GM21390 (cell line): ENCODE data around the gene DCLK2.
A peak's percentile ranks its signal among the peaks of the same experiment; 100 is the strongest.

Experiments
- ATAC-seq: cut with Tn5 transposase; IDR thresholded peaks from one replicate; pipeline ENCODE4 v1.9.1; 2021; ENCODE audit not compliant: unreplicated experiment

DCLK2 gene

GRCh38 chr4:150078041-150078578, at the start of gene DCLK2:
Gene DCLK2, plus strand, starts transcription at chr4:150078445. Its CDS starts 583 bp downstream, at chr4:150079028.
- no peak for ATAC-seq

- no peak for ATAC-seq
These were observed 45.7 kb upstream of the DCLK2 start for GRCh38 chr4:150032541-150032940.

GRCh38 chr4:150033081-150033480, 45.2 kb upstream of the DCLK2 start:
- no peak for ATAC-seq

GRCh38 chr4:150033901-150034300, 44.3 kb upstream of the DCLK2 start:
- no peak for ATAC-seq

- no peak for ATAC-seq
These were observed 40.9 kb upstream of the DCLK2 start for GRCh38 chr4:150037251-150037856.

- peak; percentile 90 for ATAC-seq
These were observed 39.7 kb upstream of the DCLK2 start for GRCh38 chr4:150038335-150039076.

- ATAC-seq, result no peak
These were observed 38.7 kb upstream of the DCLK2 start for GRCh38 chr4:150039274-150040127.

GRCh38 chr4:150044517-150044916, 33.7 kb upstream of the DCLK2 start:
- ATAC-seq, result no peak

- no peak for ATAC-seq
These were observed 32.8 kb upstream of the DCLK2 start for GRCh38 chr4:150045410-150045809.

- ATAC-seq, result no peak
These were observed 31.5 kb upstream of the DCLK2 start for GRCh38 chr4:150046728-150047217.

- ATAC-seq, result no peak
These were observed 30.7 kb upstream of the DCLK2 start for GRCh38 chr4:150047546-150047945.

- ATAC-seq, result no peak
These were observed 28.6 kb upstream of the DCLK2 start for GRCh38 chr4:150049682-150050081.

- no peak for ATAC-seq
These were observed 27.7 kb upstream of the DCLK2 start for GRCh38 chr4:150050566-150050965.

- no peak for ATAC-seq
These were observed 27.1 kb upstream of the DCLK2 start for GRCh38 chr4:150051111-150051510.

GRCh38 chr4:150055467-150055866, 22.8 kb upstream of the DCLK2 start:
- no peak for ATAC-seq

GRCh38 chr4:150056569-150056968, 21.7 kb upstream of the DCLK2 start:
- no peak for ATAC-seq

- no peak for ATAC-seq
These were observed 17.0 kb upstream of the DCLK2 start for GRCh38 chr4:150061086-150061776.

- no peak for ATAC-seq
These were observed 15.1 kb upstream of the DCLK2 start for GRCh38 chr4:150063128-150063527.

- no peak for ATAC-seq
These were observed 12.5 kb upstream of the DCLK2 start for GRCh38 chr4:150065740-150066139.

- ATAC-seq, result no peak
These were observed 10.4 kb upstream of the DCLK2 start for GRCh38 chr4:150067859-150068258.
